ENCODE results near the gene VPS52.

DNA sequence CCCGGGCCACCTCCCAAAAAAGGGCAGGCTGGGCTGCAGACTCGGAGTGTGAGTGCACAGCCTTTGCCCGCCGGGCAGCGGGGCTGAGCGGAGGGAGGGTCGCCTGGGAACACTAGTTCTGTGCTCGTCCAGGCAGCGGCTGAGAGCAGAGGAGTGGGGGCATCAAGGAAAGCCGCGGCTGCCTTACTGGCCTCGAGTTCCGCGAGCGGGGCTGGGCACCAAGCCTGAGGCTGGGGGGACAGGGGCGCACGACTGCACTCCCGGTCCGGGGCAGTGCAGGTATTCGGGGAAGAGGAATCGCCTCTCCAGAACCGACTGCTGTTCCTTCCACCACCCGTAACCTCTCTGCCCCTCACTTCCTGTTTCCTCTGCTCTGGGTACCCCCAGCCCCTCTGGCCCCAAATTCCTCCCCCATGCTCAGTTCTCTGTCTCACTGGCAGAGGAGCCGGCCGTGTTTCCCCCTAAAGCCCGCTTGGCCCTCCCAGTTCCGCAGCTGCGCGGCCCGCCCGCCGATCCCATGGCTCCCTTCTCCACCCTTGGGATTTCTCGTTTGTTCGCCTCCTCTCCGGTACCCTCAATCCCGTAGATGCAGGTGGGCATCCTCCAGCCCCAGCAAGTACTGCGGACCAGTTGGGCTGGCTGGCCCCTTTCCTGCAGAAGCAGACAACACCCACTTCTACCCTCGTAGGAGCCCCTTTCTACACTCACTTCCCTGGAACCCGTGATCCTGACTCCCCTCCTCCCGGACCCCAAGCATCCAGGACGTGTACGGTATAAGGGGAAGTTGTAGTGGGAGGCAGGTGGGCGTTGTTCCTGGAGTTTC is 58.3 kb downstream of the VPS52 start:
- no peak for TF ChIP-seq EZH2 (IDR thresholded peaks at IDR 0.05; ENCODE audit: borderline replicate concordance, insufficient read depth, low read depth, low read length, poor library complexity, severe bottlenecking)
- TF ChIP-seq, protein P1, sequence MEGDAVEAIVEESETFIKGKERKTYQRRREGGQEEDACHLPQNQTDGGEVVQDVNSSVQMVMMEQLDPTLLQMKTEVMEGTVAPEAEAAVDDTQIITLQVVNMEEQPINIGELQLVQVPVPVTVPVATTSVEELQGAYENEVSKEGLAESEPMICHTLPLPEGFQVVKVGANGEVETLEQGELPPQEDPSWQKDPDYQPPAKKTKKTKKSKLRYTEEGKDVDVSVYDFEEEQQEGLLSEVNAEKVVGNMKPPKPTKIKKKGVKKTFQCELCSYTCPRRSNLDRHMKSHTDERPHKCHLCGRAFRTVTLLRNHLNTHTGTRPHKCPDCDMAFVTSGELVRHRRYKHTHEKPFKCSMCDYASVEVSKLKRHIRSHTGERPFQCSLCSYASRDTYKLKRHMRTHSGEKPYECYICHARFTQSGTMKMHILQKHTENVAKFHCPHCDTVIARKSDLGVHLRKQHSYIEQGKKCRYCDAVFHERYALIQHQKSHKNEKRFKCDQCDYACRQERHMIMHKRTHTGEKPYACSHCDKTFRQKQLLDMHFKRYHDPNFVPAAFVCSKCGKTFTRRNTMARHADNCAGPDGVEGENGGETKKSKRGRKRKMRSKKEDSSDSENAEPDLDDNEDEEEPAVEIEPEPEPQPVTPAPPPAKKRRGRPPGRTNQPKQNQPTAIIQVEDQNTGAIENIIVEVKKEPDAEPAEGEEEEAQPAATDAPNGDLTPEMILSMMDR (IDR thresholded peaks at IDR 0.05), result no peak

Measured in B cell (primary cell).